Activated T-cell treated with anti-CD3 and anti-CD28 coated beads, Interleukin-2, amount 50 U/mL, for 4 hours (primary cell): ENCODE data around the gene GALNT10. TPM values are rescaled to one million over a fixed set of nuclear protein-coding genes. Genes with fewer than 3 reads are reported as not detected.

ENCODE experiments used
- ATAC-seq, 2 donors: fragments of 200-7000 bp; cut with Tn5 transposase; one replicate each; pipeline ENCODE4 v1.10.0; 2021
- DNase-seq: peaks from one replicate; pipeline ENCODE4 v3.0.0-alpha.2; 2020
- H3K27me3 Mint-ChIP-seq: one replicate; pipeline ENCODE4 v1.8.0; 2021; ENCODE audit warnings: low read depth, mixed read lengths
- H3K36me3 Mint-ChIP-seq: one replicate; pipeline ENCODE4 v1.8.0; 2022; ENCODE audit warnings: mixed read lengths; ENCODE audit not compliant: insufficient read depth
- H3K4me1 Mint-ChIP-seq: one replicate; pipeline ENCODE4 v1.8.0; 2021; ENCODE audit warnings: low read depth, mixed read lengths
- H3K4me3 Mint-ChIP-seq: one replicate; pipeline ENCODE4 v1.8.0; 2021; ENCODE audit warnings: mild to moderate bottlenecking, moderate library complexity, mixed read lengths
- H3K9me3 Mint-ChIP-seq: one replicate; pipeline ENCODE4 v1.8.0; 2021; ENCODE audit warnings: mixed read lengths
- total RNA-seq, 3 donors: library from RNA; stranded (reverse); gene quantifications; one replicate each; pipeline ENCODE4 v1.2.1, GENCODE V29; 2021

The GALNT10 gene
- total RNA-seq, 3 donors from 2014 or later: 26.8 to 34.8 (median 34.6) TPM

DNA sequence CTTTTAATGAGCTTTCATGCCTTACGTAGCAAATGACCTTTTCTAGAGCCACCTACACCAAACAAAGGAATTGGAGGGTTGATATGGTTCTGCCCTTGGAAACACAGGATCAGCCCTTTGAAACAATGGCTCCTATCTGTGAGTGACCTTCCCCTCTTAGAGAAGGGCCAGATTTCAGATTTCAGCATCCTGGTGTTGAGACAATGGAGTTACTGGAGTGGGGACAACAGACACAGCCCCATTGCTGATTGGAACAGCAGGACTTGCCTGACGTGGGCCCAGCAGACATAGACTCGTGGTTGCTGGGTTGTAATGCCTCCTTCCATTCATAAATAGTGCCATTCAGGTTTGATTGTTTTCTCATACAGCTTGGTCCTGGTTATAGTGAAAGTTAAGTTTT lies 96.0 kb downstream of the GALNT10 start:
- Mint-ChIP-seq H3K4me1 (peaks cover 10% of the 10 kb centered on the region), H3K36me3 (peaks cover 2% of the 10 kb centered on the region), H3K27me3 (no peaks in the 10 kb centered on the region), H3K4me3 (no peak overlapping the region), H3K9me3 (no peaks in the 10 kb centered on the region)
- no peak for ATAC-seq
- no peak for DNase-seq

DNA sequence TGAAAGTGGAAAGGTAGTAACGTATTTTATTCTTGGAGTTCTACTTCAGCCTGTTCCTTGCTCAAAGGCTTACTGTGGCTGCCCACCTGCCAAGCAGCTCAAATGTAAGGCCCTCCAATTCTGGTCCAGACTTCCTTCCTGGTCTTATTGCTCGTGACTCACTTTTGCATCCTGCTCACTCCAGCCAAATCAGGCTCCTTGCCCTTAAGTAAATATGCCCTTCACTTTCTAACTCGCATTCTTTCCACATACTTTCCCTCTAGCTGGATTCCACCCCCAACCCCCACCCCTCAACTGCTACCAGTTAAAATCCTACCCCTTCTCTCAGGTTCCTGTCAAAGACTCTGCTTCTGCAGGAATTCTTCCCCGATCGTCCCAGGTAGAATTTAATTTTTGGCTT lies 96.6 kb downstream of the GALNT10 start:
- Mint-ChIP-seq H3K4me3 (no peak overlapping the region), H3K36me3 (peaks cover 4% of the 10 kb centered on the region), H3K9me3 (no peaks in the 10 kb centered on the region), H3K27me3 (no peaks in the 10 kb centered on the region), H3K4me1 (peaks cover 10% of the 10 kb centered on the region)
- DNase-seq (no peak), ATAC-seq (no peak)

DNA sequence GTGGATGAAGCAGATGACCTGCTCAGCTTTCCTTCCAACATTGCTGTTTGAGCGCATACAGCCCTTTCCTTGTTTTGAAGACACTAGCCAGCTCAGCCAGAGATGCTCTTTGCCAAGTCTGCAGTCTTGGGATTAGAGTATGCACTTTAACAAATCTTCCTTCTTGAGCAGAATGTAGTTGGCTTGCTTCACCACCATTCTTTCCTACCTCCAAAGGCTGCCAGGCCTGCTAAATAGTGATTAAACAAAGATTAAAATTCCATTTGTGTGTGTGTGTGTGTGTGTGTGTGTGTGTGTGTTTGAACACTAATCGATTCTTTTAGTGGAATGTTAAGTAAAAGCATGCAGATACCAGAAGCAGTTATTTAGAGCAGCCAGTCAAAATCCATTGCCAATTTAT lies 97.6 kb downstream of the GALNT10 start:
- no peak for DNase-seq
- H3K4me3 Mint-ChIP-seq: no peak overlapping the region
- no peaks in the 10 kb centered on the region for H3K9me3 Mint-ChIP-seq
- H3K27me3 Mint-ChIP-seq: no peaks in the 10 kb centered on the region
- peaks cover 4% of the 10 kb centered on the region for H3K36me3 Mint-ChIP-seq
- peaks cover 8% of the 10 kb centered on the region for H3K4me1 Mint-ChIP-seq
- no peak for ATAC-seq

DNA sequence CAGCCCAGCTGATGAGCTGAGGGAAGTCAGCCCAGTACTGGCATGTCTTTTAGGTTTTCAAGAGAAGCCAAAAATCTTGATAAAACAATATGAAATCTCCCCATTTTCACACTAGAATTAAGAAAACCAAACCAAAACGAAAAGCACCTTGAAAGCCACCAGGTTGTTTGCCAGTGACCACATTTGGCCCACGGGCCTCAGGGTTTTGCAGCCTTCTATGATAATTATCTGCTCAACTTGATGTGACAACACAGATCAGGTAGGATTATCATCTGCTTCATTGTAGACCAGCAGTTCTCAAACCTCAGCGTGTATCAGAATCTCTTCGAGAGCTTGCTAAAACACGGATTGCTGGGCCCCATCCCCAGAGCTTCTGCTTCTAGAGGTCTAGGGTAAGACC lies 101.4 kb downstream of the GALNT10 start:
- H3K9me3 Mint-ChIP-seq: no peaks in the 10 kb centered on the region
- H3K4me3 Mint-ChIP-seq: no peak overlapping the region
- H3K4me1 Mint-ChIP-seq: peaks cover 5% of the 10 kb centered on the region
- no peak for ATAC-seq
- no peaks in the 10 kb centered on the region for H3K27me3 Mint-ChIP-seq
- H3K36me3 Mint-ChIP-seq: peaks cover 28% of the 10 kb centered on the region
- DNase-seq: no peak

DNA sequence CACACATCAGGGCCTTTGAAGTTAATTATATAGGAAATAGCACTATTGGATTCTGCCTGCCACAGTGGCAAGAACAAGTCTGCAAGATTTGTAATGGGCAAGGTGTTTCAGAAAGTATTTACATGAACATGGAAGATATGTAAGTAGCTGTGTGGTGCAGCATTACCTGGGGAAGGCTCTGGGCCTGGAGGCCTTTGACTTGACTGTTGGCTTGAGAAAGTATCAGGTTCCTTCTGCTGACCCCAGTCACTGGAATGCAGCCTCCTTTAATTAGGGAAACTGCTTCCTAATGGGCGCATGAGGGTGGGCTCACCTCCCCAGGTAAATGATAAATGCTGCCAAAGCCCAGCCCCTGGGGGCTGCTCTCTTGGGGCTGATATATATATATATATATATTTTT lies 102.7 kb downstream of the GALNT10 start:
- no peak for ATAC-seq
- H3K4me3 Mint-ChIP-seq: no peak overlapping the region
- H3K36me3 Mint-ChIP-seq: peaks cover 37% of the 10 kb centered on the region

DNA sequence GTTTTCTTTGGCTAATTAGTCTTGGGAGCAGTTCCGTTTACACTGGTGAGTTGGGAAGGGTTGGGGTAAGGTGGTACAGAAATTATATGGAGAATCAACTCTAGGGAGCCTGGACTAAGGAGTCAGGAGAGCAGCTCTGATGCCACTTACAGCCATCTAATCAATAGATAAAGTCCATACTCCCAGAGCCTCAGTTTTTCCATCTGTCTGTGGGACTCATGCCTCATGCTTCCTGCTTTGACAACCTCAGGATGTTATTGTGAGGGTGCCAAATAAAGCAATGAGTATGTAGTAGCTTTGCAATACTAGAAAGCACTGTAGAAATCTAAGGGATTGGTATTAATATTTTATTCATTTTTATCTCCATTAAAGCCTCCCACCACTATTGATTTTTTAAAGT lies 105.0 kb downstream of the GALNT10 start:
- Mint-ChIP-seq H3K9me3 (no peaks in the 10 kb centered on the region), H3K4me1 (peaks cover 2% of the 10 kb centered on the region), H3K27me3 (no peaks in the 10 kb centered on the region), H3K4me3 (no peak overlapping the region), H3K36me3 (peaks cover 51% of the 10 kb centered on the region)
- ATAC-seq (no peak), DNase-seq (no peak)

More for the DNA sequence above, 102.7 kb downstream of the GALNT10 start:
- DNase-seq: no peak
- peaks cover 2% of the 10 kb centered on the region for H3K4me1 Mint-ChIP-seq
- H3K27me3 Mint-ChIP-seq: no peaks in the 10 kb centered on the region
- H3K9me3 Mint-ChIP-seq: no peaks in the 10 kb centered on the region

DNA sequence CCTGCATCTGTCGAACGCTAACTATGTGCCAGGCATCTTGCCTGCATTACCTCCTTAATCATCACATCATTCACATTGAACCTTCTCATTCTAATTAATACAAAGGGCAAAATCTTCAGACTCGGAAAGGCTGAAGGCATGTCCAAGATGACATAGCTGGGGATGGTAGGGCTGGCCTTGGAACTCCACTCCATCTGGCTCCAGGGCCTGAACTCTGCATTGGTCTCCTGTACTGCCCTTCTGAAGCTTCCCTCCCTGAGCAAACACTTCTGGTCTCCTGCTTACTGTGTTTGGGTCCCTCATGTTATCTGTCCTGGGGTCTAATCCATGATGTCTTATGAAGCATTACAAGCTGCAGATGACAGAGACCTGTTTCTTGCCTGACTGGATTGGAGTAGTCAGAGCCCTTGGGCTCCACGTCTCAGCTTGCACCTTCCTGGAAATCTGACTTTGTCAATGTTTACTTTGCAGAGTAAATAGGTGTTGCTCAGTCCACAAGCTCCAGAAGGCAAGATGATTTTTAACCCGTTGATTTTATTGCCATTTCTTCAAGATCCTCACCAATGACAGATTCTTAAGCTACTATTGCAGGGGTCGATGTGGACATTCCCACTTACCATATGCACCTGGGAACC lies 106.1 kb downstream of the GALNT10 start:
- H3K36me3 Mint-ChIP-seq: peaks cover 60% of the 10 kb centered on the region
- no peak overlapping the region for H3K4me3 Mint-ChIP-seq
- ATAC-seq (no peak), DNase-seq (no peak)
- no peaks in the 10 kb centered on the region for H3K9me3 Mint-ChIP-seq
- H3K27me3 Mint-ChIP-seq: no peaks in the 10 kb centered on the region
- no peaks in the 10 kb centered on the region for H3K4me1 Mint-ChIP-seq

DNA sequence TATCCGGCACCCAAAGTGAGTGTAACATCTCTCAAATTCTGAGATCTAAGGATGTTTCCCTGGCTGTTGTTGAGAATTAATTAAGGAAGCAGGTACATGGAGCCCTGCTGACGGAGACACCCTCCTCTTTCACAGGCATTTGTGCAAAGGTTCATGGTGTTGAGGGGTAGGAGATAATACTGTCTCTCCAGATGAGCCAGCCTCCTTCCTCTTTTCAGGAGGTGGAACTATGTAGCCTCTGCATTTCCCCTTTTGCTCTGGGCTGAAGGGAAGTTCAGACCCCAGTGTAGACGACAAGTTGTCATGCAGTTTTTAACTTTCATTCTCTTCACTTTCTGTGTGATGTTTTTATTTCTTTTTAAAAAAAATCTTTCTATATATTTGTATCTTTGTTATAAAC lies 107.5 kb downstream of the GALNT10 start:
- Mint-ChIP-seq H3K27me3 (no peaks in the 10 kb centered on the region), H3K36me3 (peaks cover 64% of the 10 kb centered on the region), H3K4me3 (no peak overlapping the region), H3K9me3 (peaks cover 2% of the 10 kb centered on the region), H3K4me1 (no peaks in the 10 kb centered on the region)
- ATAC-seq: no peak
- DNase-seq: no peak

DNA sequence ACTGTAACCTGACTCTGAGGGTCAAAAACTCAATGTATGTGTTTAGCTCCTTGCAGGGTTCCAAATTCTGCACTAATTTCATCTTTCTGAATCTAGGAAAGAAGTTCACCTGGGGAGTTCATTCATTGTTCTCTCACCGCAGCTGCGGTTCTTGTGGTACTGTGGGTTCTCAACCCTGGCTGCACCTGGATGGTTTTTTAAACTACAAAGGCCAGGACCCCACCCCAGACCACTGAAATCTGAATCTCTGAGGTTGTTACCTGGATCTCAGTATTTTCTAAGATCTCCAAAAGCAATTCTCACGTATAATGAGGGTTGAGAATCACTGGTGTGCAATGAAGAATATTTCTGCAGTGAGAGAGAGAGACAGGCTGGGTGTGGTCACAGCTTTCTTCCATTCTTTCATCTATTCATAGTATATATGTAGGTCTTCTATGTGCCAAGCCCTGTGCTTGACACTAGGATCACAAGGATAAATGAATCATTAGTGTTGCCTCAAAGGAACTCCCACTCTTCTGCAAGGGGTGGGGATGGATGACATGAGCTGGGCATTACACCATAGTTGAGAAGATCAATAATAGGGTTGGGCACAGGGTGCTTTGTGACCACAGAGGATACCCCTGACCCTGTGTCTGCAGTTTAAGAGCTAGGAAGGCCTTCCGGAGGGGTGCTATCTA lies 109.8 kb downstream of the GALNT10 start:
- Mint-ChIP-seq H3K27me3 (no peaks in the 10 kb centered on the region), H3K9me3 (peaks cover 18% of the 10 kb centered on the region), H3K36me3 (peaks cover 66% of the 10 kb centered on the region), H3K4me1 (no peaks in the 10 kb centered on the region), H3K4me3 (no peak overlapping the region)
- DNase-seq (no peak), ATAC-seq (no peak)

DNA sequence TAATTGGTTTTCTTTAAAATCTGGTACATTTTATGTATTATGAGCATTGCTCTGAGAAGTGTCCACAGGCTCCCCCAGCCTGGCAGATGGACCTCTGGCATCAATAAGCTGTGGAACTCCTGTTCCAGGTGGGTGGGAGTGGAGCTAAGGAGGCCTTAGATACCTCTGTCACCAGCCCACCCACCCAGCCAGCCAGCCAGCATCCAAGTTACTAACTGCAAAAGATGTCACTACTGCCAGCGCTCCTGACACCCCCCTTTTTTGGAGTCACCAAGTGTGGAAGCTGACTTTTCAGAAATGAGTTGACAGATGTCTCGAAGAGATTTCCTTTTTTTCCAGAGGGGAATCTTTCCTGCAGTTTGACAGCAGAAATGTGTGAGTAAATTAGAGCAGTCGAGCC lies 111.2 kb downstream of the GALNT10 start:
- peaks cover 18% of the 10 kb centered on the region for H3K9me3 Mint-ChIP-seq
- ATAC-seq (no peak), DNase-seq (no peak)
- peaks cover 3% of the 10 kb centered on the region for H3K4me1 Mint-ChIP-seq
- no peaks in the 10 kb centered on the region for H3K27me3 Mint-ChIP-seq
- H3K36me3 Mint-ChIP-seq: peaks cover 62% of the 10 kb centered on the region
- no peak overlapping the region for H3K4me3 Mint-ChIP-seq

DNA sequence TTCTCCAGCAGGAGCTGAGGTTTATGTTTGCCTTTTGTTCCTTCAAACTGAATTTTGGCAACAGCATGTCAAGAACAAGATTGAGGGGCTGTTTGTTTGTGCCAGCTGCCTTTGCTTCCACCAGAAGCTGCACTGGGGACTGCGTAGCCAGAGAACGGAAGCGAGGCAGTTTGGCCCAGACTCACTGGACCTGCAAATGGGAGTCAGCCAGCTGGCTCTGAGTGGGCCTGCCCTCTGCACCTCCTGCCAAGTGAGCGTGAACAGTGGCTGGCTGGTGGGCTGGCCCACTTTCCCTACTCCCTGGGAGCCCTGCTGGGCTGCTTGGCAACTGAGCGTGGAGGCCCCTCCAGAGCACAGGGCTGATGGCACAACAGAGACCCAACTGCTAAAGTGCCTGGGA lies 111.6 kb downstream of the GALNT10 start:
- peaks cover 3% of the 10 kb centered on the region for H3K4me1 Mint-ChIP-seq
- no peaks in the 10 kb centered on the region for H3K27me3 Mint-ChIP-seq
- DNase-seq: no peak
- H3K4me3 Mint-ChIP-seq: no peak overlapping the region
- H3K36me3 Mint-ChIP-seq: peaks cover 59% of the 10 kb centered on the region
- peaks cover 18% of the 10 kb centered on the region for H3K9me3 Mint-ChIP-seq
- ATAC-seq: no peak

DNA sequence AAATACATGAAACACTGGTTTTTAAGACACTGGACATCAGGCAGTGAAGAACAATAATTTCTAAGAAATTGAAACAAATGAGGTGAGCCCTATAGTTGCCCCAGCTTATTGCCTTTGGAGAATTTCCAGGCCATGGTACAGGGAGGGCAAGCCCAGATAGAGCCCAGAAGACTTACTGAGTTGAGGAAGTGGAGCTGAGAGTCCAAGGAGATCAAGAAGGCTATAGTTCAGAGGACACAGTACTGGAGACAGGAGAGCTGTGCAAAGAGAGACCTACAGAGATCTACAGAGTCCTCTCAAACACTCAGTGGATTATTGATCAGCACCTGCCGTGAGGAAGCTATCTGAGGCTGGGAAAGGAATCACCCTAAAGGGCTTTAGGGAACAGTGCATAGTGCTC lies 112.6 kb downstream of the GALNT10 start:
- peaks cover 3% of the 10 kb centered on the region for H3K4me1 Mint-ChIP-seq
- ATAC-seq (no peak), DNase-seq (no peak)
- H3K9me3 Mint-ChIP-seq: peaks cover 18% of the 10 kb centered on the region
- peaks cover 51% of the 10 kb centered on the region for H3K36me3 Mint-ChIP-seq
- H3K4me3 Mint-ChIP-seq: no peak overlapping the region
- no peaks in the 10 kb centered on the region for H3K27me3 Mint-ChIP-seq

DNA sequence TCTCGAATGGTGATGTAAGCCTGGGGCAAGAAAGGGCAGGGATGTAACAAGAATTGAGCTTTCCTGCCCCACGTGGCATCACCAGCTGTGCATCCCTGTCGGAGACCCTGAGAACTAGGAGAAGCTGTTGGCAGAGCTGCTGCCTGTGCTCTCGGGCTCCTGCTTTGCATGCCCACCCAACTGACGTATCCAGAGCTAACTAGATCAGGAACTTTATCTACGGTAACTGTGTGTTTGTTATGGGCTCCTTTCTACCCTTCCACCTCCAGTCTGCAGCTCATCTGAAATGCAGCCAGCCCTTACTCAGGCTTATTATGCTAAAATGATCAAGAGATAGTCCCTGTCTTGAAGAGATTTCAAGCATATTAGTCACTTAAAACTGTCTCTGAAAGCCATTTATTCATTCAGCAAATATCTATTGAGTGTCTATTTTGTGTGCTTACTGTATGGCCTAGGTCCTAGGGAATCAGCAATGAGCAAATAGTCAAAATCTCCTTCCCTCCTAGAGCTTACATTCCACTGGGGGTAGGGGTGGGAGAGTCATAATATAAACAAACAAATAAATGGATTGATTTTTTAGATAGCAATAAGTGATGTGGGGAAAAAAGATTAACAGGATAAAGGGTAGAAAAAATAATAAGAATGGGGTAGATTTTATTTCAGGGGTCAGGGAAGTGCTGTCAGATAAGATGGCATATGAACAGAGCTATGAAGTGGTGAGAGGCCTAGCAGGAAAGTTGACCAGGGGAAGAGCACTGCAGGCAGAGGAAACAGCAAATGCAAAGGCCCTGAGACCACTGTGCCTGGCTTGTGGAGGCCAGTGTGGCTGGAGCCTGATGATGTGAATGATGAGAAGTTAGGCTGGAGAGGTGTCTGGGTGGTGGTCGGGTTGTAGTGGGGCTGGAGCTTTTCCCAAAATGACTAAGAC lies 118.2 kb downstream of the GALNT10 start:
- H3K27me3 Mint-ChIP-seq: no peaks in the 10 kb centered on the region
- ATAC-seq: no peak
- peaks cover 25% of the 10 kb centered on the region for H3K4me1 Mint-ChIP-seq
- H3K4me3 Mint-ChIP-seq: no peak overlapping the region
- DNase-seq: no peak
- H3K9me3 Mint-ChIP-seq: peaks cover 10% of the 10 kb centered on the region
- H3K36me3 Mint-ChIP-seq: peaks cover 25% of the 10 kb centered on the region

DNA sequence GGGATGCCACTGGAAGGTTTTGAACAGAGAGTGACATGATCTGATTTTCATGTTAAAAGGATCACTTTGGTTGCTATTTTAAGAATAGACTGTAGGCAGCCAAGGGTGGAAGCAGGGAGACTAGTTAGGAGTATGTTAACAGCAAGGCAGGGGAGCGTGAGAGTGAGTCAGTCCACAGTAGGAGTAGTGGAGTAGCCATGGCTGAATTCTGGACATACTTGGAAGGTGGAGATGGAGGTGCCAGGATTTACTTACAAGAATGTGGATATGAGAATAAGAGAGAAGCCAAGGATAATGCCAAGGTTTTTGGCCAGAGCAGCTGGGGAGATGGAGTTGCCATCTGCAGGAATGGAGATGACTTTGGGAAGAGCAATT lies 118.8 kb downstream of the GALNT10 start:
- Mint-ChIP-seq H3K4me3 (no peak overlapping the region), H3K27me3 (no peaks in the 10 kb centered on the region), H3K36me3 (peaks cover 19% of the 10 kb centered on the region), H3K4me1 (peaks cover 25% of the 10 kb centered on the region), H3K9me3 (peaks cover 4% of the 10 kb centered on the region)
- DNase-seq (no peak), ATAC-seq (no peak)
